Body of pancreas (tissue), 4 donors: Measurements from ENCODE around the gene NOTCH3. TPM values are rescaled to one million over a fixed set of nuclear protein-coding genes. Genes with fewer than 3 reads are reported as not detected.

ENCODE experiments used
- ATAC-seq: fragments of 150-250 bp; one replicate; pipeline ENCODE4 v1.9.1; 2016
- DNase-seq, 4 donors: peaks; one replicate each; pipeline ENCODE4 v3.0.0-alpha.2; 2019
- H3K27ac ChIP-seq, 4 donors: fragments of 200-600 bp; sonication (generic); 1 replicate in 3 of 4; 2 replicates in 1 of 4; pipeline versions ENCODE4 v1.5.1 to v1.6.1; 2016 to 2019; ENCODE audit warnings: mild to moderate bottlenecking in 1 of 4, mixed read lengths in 1 of 4, moderate library complexity in 1 of 4
- H3K27me3 ChIP-seq, 2 donors: fragments of 200-600 bp; sonication (generic); one replicate each; pipeline ENCODE4 v1.6.0; 2016; ENCODE audit warnings: mild to moderate bottlenecking in 1 of 2
- H3K36me3 ChIP-seq, 2 donors: fragments of 200-600 bp; sonication (generic); replicated peaks in 1 of 2; 2 replicates each; pipeline ENCODE4 v1.5.1; 2016; ENCODE audit warnings: low read depth in 2 of 2; ENCODE audit not compliant: insufficient read depth in 1 of 2
- H3K4me1 ChIP-seq: fragments of 200-600 bp; sonication (generic); one replicate; pipeline ENCODE4 v1.6.0; 2016
- H3K4me3 ChIP-seq, 2 donors: fragments of 200-600 bp; sonication (generic); 1 replicate in 1 of 2; 2 replicates in 1 of 2; pipeline ENCODE4 v1.5.1; 2016 to 2019
- H3K9me3 ChIP-seq, 3 donors: fragments of 200-600 bp; sonication (generic); 1 replicate in 2 of 3; 2 replicates in 1 of 3; pipeline ENCODE4 v1.5.1; 2016
- POLR2A ChIP-seq, 3 donors: fragments of 450-650 bp; IDR thresholded peaks; one replicate each; pipeline ENCODE4 v1.6.1; 2016; ENCODE audit warnings: antibody characterized with exemption in 3 of 3, mild to moderate bottlenecking in 2 of 3
- WGBS, 2 donors: methylation state at CpG; one replicate each; pipeline ENCODE4 v1.1.5; 2017; 5-methylcytosine and 5-hydroxymethylcytosine counted together
- intact Hi-C: fragments of 100-400 bp; cut with DNase I; formaldehyde crosslinking; loops from one replicate; pipeline ENCODE4 v1.15.1; 2023
- microRNA-seq, 2 donors: library from miRNA; unstranded; fragments of <30 nt; microRNA quantifications; one replicate each; pipeline ENCODE4, GENCODE V29; 2016; ENCODE audit warnings: borderline number of aligned reads in 2 of 2, borderline replicate concordance in 2 of 2
- small RNA-seq: library from RNA; depleted of rRNA; stranded (forward); fragments of <200 nt; gene quantifications from one replicate; pipeline ENCODE3, GENCODE V24; 2016
- total RNA-seq, 2 donors: library from RNA; depleted of rRNA; stranded (reverse); fragments of >200 nt; gene quantifications; one replicate each; pipeline ENCODE4 v1.1.0, GENCODE V29; 2016
- TF ChIP-seq, protein P1 (sequence below), 7 experiments: fragments of 450-650 bp in 4 of 7; fragments of 200-600 bp in 3 of 7; sonication (generic) in 3 of 7; IDR thresholded peaks; one replicate each; pipeline ENCODE4 v1.5.1; 2016 to 2019; ENCODE audit warnings: antibody characterized with exemption in 7 of 7

Gene NOTCH3
- total RNA-seq, 2 donors from 2014 or later, result 20.2 to 33.9 TPM

- DNase-seq (no peak), ATAC-seq (no peak)
- no peak overlapping the region for H3K4me3 ChIP-seq
- H3K4me1 ChIP-seq, result peaks cover 4% of the 10 kb centered on the region
- H3K27ac ChIP-seq, result no peak overlapping the region
- H3K27me3 ChIP-seq, result no peaks in the 10 kb centered on the region
- H3K36me3 ChIP-seq, result peaks cover 0 to 3% of the 10 kb centered on the region in 2 donors
- TF ChIP-seq, protein P1, sequence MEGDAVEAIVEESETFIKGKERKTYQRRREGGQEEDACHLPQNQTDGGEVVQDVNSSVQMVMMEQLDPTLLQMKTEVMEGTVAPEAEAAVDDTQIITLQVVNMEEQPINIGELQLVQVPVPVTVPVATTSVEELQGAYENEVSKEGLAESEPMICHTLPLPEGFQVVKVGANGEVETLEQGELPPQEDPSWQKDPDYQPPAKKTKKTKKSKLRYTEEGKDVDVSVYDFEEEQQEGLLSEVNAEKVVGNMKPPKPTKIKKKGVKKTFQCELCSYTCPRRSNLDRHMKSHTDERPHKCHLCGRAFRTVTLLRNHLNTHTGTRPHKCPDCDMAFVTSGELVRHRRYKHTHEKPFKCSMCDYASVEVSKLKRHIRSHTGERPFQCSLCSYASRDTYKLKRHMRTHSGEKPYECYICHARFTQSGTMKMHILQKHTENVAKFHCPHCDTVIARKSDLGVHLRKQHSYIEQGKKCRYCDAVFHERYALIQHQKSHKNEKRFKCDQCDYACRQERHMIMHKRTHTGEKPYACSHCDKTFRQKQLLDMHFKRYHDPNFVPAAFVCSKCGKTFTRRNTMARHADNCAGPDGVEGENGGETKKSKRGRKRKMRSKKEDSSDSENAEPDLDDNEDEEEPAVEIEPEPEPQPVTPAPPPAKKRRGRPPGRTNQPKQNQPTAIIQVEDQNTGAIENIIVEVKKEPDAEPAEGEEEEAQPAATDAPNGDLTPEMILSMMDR (IDR thresholded peaks at IDR 0.05), result no peak
- 86% methylated on average over 14 of the region's 17 CpGs; no CpG with 5 or more reads in 1 of the 2 donors for WGBS, 2 donors
- H3K9me3 ChIP-seq, result no peaks in the 10 kb centered on the region
- intact Hi-C loops, result no loop called here
These were observed 90.4 kb downstream of the NOTCH3 start for GRCh38 chr19:15110418-15110815.

- Histone ChIP-seq H3K9me3 (no peaks in the 10 kb centered on the region), H3K27me3 (no peaks in the 10 kb centered on the region), H3K4me3 (no peak overlapping the region), H3K27ac (no peak overlapping the region), H3K4me1 (peaks cover 4% of the 10 kb centered on the region), H3K36me3 (peaks cover 0 to 3% of the 10 kb centered on the region in 2 donors)
- DNase-seq, result no peak
- 86 to 91% methylated on average over 7 to 36 of the region's 49 CpGs for WGBS, 2 donors
- intact Hi-C loops, result no loop called here
- TF ChIP-seq, protein P1 (IDR thresholded peaks at IDR 0.05), result no peak
- TF ChIP-seq POLR2A (IDR thresholded peaks at IDR 0.05), result no peak
- ATAC-seq, result no peak
These were observed 90.9 kb downstream of the NOTCH3 start for GRCh38 chr19:15109768-15110417.

Small RNA genes within 50 kb of the gene (microRNA-seq; reads per million reads assigned to microRNA genes)
- gene MIR6795, result 0.47 to 1.3 reads per million in 2 donors

Small RNA genes within 50 kb of the gene (small RNA-seq; reads per million reads assigned to genes)
- not detected for gene MIR6795
- gene RNU6-782P, result not detected

Other genes with a start within 250 kb of the NOTCH3 start
- gene SLC1A6, start 221.1 kb downstream of the NOTCH3 start, total RNA-seq, result not detected
- not detected for gene CASP14, start 151.5 kb downstream of the NOTCH3 start, total RNA-seq
- not detected for gene OR1I1, start 118.8 kb downstream of the NOTCH3 start, total RNA-seq
- 1 to 10 TPM; 6.3 to 9.9 TPM for gene SYDE1, start 93.6 kb downstream of the NOTCH3 start, total RNA-seq
- not detected for gene EPHX3, start 31.5 kb upstream of the NOTCH3 start, total RNA-seq
- gene BRD4, start 131.5 kb upstream of the NOTCH3 start, total RNA-seq, result 10 to 100 TPM; 15.3 to 33.6 TPM
- gene AKAP8, start 178.8 kb upstream of the NOTCH3 start, total RNA-seq, result 10 to 100 TPM; 11.2 to 19.4 TPM
- gene AKAP8L, start 218.0 kb upstream of the NOTCH3 start, total RNA-seq, result 100 to 1,000 TPM; 147 to 196 TPM
- gene WIZ, start 249.0 kb upstream of the NOTCH3 start, total RNA-seq, result 100 to 1,000 TPM in 1 of 2 donors, 10 to 100 TPM in 1; 16.1 to 111 TPM